ENCODE data around the gene EXOC8.

Gene EXOC8, protein sequence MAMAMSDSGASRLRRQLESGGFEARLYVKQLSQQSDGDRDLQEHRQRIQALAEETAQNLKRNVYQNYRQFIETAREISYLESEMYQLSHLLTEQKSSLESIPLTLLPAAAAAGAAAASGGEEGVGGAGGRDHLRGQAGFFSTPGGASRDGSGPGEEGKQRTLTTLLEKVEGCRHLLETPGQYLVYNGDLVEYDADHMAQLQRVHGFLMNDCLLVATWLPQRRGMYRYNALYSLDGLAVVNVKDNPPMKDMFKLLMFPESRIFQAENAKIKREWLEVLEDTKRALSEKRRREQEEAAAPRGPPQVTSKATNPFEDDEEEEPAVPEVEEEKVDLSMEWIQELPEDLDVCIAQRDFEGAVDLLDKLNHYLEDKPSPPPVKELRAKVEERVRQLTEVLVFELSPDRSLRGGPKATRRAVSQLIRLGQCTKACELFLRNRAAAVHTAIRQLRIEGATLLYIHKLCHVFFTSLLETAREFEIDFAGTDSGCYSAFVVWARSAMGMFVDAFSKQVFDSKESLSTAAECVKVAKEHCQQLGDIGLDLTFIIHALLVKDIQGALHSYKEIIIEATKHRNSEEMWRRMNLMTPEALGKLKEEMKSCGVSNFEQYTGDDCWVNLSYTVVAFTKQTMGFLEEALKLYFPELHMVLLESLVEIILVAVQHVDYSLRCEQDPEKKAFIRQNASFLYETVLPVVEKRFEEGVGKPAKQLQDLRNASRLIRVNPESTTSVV

DNA sequence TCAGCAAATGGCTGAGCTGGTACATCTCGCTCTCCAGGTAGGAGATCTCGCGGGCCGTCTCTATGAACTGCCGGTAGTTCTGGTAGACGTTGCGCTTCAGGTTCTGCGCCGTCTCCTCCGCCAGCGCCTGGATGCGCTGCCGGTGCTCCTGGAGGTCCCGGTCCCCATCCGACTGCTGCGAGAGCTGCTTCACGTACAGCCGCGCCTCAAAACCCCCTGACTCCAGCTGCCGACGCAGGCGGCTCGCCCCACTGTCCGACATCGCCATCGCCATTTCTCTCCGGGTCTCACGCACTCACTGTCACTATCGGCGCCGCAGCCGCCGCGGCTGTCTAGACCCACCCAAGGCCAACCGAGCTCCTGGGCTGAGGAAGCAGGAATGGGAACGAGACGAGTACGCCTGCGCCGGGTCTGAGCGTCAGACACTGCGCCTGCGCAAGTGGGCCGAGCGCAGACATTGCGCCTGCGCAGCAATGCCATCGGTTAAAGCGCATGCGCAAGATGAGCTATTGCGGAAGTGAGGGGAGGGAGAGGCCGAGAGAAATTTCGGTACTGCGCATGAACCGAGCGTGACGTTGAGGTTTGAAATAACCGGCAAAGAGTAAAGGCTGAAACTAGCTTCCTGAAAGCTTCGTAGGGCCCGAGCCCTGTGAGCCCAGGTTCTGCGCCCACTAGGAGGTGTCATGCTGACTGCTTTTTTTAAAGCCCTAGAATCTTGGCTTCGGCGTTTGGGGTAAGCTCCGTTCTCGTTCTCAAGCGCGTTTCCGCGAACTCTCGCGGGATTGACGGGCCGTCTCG is at the start of gene EXOC8:
TSS of gene EXOC8 (minus strand) at position 381 of the 798 bp plus-strand sequence. CDS start at position 274, 107 bp downstream.
- DNase-seq = peak; percentile 96

DNA sequence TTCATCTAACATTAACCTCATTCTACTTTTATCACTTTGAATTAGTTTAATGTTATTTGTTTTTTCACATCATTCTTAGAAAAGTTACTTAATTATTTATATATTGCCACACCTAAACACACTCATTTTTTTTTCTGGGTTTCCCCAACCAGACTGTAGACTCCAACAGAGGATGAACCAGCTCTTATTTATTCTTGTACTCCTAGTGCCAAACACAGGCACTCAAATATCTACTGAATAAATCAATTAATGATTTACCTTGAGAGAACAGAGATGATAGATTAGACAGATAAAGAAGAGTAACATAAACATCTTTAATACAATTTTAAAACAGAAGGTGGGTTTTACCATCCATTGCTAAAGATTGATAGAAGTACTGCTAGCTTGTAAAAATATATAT is 48.8 kb upstream of the EXOC8 start:
- DNase-seq = no peak

DNA sequence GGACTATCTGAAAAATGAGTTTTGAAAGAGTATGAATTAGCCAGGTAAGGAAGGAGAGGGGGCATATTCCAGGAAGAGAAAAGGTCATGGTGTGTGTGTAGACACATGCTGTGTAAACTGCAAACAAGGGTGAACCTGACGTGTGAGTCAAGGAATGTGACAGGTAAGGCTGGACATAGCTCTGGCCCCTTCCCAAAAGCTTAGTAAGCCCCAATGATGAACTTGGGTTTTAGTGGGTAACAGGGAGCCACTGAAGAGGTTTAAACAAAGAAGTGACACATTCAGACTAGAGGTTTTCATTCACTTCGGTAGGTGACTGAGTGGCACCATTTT is 47.7 kb upstream of the EXOC8 start:
- no peak for DNase-seq

DNA sequence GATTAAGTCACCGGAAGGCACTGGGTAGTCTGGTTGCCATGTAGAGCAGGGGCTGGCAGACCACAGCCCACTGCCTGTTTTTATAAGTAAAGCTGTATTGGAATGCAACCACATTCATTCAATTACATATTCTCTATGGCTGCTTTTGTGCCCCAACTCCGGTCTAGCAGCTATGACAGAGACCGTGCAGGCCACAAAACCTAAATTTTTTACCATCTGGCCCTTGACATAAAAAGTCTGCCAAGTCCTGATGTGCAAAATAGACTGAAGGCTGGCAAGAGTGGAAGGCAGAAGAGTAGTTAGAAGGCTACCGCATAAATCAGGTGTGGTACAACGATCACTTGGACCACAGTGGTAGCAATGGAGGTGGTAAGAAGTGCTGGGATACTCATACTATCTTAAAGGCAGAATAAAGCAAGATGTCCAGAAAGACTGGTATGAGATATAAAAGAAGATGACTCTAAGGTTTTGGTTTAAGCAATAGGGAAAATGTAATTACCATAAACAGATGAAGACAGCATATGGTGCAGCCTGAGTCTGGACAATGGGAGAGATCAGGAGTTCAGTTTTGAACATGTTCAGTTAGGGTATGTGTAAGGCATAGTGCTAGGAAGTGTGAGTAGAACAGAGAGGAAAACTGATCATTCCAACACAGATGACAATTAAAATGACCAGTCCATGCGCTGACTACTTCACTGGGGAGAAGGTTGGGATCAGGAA is 47.2 kb upstream of the EXOC8 start:
- DNase-seq = no peak

DNA sequence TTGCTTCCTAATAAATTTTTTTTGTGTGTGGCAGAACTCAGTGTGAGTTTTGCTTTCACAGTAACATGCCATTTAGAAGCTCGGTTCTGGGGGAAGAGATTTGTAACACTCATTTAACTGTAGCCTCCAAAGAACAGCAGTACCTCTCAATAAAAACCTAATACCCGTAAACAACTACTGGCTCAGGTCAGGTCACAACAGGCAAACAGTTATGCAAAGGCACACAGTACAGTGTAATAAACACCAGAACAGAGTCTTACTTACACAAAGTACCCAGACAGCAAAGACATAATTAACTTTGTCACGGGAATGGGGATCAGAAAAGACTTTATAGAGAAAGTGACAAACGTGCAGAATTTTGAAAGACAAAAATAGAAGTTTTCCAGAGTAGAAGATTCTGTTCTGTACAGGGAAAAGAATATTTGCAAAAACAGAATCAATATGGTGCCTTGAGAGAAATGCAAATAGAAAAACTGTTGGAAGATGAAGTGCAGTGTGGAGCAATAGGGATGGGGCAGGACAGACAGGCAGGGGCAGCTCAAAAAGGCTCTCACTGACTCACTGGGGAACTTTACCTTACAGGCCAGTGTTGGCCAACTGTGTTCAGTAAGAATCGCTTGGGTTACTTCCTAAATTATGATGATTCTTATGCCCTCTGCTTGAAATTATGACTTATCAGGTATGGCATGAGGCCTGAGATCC is 45.7 kb upstream of the EXOC8 start:
- no peak for DNase-seq

DNA sequence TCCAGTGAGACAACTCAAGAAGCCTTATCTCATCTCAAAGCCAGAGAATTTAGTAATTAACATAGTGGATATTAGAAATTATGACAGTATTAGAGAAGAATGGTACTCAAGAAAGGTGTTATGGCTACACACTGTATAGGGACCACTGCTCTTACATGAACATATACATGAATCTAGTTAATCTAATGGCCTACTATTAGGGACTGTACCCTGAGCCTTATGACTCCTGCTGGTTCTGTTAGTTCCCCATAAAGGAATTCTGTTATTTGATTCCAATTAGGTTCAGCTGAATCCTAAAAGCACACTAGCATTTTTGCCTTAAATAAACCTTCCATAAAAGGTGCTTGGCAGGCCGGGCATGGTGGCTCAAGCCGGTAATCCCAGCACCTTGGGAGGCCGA is 44.8 kb upstream of the EXOC8 start:
- no peak for DNase-seq

DNA sequence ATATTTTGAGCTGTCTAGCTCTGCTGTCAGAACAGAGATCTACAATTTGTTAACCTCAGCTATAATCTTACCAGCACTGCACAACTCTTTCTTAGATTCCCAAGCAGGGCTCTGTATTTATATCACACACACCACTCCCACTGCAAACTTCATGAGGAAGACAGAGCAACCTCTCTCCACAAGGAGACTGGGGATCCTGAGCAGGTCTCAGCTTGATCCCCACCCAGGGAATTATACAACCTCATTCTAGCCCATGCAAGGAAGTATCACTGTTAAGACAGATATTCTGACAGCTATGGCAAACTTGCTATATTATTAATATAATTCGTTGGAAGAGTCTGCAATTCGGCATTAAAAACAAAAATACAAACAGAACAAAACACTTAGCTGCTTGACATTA is 44.1 kb upstream of the EXOC8 start:
- DNase-seq = no peak

DNA sequence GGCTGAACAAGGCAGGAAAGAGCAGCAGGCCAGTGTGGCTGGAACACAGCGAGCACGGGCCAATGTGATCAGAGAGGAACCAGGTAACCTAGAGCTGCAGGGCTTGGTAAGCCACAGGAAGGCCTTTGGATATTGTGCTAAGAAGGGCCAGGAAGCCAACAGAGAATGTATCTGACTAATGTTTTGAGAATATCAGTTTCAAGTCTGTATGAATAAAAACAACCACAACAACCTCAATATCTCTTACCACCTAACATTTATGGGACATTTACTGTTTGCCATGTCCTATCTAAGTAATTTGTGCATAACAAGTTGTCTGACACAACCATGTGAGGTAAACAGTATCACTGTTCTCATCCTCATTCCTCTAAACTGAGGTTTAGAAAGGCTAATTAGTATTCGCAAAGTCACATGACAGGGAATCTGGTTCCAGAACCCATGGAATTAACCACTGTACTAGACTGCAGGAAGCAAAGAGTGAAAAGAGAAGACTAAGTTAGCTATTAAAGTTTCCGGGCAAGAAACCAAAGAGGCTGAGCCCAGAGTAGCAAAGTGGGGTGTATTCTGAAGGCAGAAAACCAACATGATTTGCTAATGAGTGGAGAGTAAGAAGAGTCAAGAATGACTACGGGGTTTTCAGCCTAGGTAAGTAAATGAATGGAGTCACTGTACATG is 39.4 kb upstream of the EXOC8 start:
- DNase-seq = no peak

DNA sequence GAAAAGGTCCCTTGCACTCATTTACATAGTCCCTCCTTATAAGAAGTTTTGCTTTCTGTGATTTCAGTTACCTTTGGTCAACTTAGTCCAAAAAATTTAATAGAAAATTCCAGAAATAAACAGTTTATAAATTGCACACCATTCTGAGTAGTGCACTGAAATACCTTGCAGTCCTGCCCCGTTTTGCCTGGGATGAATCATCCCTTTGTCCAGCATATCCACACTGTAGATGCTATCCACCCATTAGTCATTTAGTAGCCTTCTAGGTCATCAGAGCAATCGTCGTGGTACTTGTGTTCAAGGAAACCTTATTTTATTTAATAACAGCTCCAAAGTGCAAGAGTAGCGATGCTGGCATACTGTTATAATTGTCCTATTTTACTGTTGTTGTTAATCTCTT is 38.4 kb upstream of the EXOC8 start:
- DNase-seq = no peak

DNA sequence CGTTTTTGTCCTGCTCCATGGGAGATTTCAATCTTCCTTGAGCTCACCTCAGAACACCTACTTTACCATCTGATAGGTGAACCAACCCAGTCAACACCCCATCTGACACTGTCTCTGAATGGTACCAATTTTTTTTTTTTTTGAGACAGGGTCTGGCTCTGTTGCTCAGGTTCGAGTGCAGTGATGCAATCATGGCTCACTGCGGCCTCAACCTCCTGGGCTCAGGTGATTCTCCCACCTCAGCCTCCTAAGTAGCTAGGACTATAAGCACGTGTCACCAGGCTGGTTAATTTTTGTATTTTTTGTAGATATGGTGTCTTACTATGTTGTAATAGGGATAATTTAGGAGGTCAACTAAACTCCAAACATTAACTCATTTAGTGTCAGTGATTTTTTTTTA is 36.7 kb upstream of the EXOC8 start:
- no peak for DNase-seq

DNA sequence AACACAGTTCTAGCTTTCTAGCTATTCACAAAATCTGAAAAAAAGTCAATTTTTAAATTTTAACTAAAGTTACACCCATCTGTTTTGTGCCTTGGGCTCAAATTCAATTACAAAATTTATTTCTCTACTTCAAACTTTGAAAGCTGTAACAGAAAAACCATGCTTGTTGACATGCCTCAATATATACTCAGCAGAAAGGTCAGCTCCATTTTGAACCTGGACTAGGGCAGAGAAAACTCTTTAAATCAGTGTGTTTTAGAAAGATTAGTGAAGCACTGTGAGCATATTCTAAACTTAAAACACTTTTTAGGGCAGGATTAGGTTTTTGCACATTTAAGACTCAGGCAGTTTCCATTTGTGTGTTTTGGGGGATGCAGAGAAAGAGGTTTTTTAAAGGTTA is 34.8 kb upstream of the EXOC8 start:
- no peak for DNase-seq

DNA sequence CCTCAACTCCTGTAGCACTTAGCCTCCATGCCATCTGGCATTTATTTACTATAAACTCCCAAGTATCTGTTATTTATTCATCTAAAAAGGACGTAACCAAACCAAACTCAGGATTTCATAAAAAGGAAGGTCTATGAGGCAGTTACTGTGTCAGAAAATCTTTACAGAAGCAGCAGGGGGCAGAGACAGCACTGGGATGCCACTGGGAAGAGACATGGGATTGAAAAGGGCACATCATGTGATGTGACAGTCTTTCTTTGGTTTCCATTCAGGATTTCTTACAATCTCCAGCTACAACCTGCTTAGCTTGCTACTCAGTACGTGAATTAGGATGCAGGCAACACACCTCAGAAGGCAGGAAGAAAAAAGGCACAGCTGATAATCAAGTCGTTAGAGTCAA is 31.6 kb upstream of the EXOC8 start:
- no peak for DNase-seq

DNA sequence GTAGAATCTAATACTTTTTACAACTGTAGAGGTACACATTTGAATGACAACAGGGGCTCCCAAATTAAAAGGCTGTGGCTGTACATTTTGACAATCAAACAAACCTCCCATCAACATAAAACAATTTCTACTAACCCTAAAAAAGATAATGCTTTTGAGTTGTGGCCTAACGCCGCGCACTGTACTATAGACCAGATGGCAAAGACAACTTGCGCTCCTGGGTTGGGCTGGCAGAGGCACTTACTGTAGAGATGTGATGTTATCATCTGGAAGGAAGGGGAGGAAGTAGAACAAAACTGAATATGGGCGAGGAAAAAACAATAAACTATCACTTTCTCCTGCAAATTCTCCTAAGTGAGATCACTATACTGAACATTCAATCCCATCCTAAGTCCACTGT is 26.5 kb upstream of the EXOC8 start:
- DNase-seq = no peak

DNA sequence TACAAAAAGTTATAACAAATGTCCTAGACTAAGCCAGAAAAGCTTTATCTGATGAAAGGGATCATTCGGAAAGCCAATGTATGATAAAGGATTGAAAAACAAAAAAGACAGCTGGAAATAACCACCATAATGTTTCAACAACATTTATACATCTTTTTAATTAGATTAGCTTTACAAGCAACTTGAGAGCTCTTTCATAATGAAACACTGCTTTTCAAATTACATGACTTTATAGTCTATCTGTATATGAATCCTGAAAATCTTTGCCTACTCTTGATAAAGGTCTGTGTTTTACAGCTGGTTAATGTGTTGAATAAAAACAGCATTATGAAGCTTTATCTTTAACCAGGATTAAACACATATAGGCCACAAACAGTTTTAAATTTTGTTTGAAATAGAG is 26.0 kb upstream of the EXOC8 start:
- no peak for DNase-seq

DNA sequence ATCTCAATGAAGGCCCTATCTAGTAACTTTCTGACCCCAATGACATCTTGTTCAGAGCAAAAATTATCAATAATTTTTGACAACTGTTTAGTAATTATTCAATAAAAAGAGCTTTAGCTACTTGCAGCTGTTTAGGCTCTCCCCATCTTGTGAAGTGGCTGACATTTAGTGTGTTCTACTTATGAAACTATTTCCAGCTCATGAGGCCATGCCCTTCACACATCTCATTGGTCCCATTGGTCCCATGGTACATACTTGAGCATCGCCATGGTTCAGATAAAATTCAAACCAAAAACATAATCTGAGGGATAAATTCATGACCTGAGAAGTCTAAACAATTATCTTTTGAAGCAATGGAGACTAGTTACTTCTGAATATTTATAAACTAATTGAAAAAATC is 24.7 kb upstream of the EXOC8 start:
- no peak for DNase-seq

DNA sequence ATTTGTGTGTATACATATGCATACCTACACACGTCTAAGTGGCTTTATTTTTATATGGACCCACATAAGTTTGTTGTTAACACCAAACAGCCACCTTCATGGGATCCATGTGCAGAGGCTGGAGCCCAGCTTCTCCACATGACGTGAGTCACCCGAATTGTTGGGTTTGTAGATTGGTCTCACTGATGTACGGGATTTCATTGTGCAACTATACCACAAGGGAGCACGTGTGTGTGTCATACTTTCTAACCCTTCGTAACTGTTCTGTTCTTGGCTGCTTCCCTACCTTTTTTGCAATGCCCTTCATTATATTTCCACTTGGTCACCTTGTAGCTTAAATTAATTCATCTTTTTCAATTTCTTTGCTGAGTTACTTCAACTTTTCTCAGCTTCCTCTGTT is 21.5 kb upstream of the EXOC8 start:
- DNase-seq = no peak

DNA sequence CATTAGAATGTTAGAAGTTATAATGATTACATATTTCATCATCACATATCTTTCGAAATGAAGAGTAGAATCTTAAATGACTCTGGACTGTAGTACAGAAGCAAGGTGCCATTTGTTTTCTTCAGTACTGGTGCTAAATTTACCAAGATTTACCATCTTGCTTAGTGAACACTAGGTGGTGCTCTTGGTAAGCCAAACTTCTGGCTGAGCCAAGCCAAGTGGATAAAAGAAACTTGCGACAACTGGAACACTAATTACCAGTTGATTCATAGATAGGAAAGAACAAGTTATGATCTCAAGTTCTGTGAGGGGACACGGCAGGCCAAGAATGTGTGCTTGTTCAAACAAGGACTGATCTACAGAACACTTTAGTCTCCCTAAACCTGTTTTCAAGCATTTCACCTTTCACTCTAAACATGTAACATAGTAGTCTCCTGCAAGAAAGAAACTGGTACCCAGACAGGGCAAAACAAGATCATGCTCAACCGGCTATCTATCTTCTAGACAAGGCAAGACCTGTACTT is 20.2 kb upstream of the EXOC8 start:
- DNase-seq = peak; percentile 20

DNA sequence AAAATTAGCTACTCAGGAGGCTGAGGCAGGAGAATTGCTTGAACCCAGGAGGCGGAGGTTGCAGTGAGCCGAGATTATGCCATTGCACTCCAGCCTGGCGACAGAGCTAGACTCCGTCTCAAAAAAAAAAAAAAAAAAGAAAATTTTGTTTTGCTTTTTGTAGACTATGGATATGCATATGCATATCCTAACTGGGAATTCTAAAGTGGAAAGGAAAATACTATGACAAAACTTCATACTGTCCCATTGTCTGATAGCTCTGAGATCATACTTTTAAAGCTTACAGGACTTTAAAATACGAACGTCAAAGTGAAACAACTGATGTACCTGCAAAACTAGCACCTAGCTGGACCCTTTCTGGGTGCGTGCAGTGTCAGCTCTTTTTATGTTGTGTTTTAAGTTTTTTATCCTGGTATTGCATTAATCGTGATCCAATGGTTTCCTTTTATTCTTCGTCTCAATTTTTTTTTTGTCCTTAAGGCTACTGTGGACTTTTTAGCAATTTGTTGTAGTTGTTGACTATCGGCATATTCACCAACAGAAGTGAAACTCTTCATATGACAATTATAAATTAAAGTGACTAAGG is 19.6 kb upstream of the EXOC8 start:
- no peak for DNase-seq

DNA sequence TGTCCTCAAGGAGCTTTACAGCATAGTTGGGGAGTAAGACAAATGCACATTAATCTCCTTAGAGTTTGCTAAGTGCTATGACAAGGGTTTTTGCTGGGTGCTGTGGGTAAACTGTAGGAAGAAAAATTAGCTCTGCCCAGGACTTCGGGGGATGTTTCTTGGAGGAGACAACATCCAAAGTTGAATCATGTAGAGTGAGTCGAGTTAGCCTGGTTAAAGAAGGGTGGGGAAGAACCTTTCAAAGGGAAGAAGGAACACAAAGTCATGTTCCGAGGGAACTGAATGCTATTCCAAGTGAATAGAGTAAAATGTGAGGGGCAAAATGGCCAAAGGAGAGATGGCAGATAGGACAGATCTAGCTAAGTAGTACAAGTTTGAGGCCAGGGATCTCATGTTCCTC is 17.5 kb upstream of the EXOC8 start:
- DNase-seq = no peak

DNA sequence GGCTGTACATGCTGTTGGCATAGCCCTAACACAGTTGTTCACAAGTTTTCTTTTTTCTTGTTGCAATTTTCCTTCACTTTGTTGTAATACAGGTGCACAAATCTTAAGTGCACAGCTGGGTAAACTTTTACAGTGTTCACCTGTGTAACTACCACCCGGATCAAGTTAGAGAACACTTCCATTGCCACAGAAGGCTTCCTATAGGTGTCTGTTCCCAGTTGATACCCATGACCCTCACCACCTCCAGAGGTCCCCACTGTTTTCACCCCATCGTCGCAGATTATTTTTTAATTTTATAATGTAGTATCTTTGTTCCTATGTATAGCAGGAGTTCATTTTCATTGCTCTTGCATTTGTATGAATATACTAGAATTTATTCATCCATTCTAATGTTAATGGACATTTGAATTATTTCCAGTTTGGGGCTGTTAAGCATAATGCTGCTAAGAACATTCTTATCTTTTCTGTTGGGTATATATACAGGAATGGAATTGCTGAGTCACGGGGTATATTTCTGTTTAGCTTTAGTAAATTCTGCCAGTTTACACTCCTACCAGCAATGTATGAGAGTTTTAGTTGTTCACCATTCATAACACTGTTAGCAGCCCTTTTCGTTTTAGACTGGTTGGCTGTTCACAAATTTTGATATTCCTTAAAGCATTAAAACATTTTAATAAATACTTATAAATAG is 16.8 kb upstream of the EXOC8 start:
- DNase-seq = no peak

DNA sequence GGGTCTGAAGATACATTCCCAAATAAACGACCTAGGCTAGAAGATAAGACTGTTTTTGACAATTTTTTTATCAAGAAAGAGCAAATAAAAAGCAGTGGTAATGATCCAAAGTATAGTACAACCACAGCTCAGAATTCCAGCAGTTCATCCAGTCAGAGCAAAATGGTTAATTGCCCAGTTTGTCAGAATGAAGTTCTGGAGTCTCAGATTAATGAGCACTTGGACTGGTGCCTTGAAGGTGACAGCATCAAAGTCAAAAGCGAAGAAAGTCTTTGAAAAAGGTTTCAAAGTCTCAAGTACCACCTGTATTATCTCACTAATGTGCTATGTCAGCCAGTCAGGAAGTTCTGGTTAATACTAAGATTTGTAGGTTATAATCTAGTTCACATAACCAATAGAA is 15.4 kb upstream of the EXOC8 start:
- no peak for DNase-seq

Data from NCI-H1436 treated with DMSO at 0.1 percent for 48 hours (cell line).